LNCaP clone FGC (cell line): ENCODE measurements around the gene UBXN2A.

ENCODE experiments used
- DNase-seq: peaks from one replicate; pipeline ENCODE4 v3.0.0-alpha.2; 2011; ENCODE audit warnings: low read depth
- H3K4me3 ChIP-seq: 2 replicates; pipeline ENCODE4 v1.5.1; 2011; ENCODE audit warnings: mild to moderate bottlenecking, low read depth, low read length, control low read depth
- CTCF ChIP-seq: IDR thresholded peaks from 2 replicates; pipeline ENCODE4 v1.5.1; 2012; ENCODE audit warnings: mild to moderate bottlenecking; ENCODE audit not compliant: control insufficient read depth, insufficient read depth; ENCODE audit errors: extremely low read depth

UBXN2A gene

GRCh38 chr2:24020244-24020643, 80.0 kb downstream of the UBXN2A start:
- TF ChIP-seq CTCF: no peak
- H3K4me3 ChIP-seq: no peak overlapping the region
- no peak for DNase-seq

GRCh38 chr2:24021122-24021998, 81.1 kb downstream of the UBXN2A start:
- TF ChIP-seq CTCF: no peak
- no peak for DNase-seq
- no peak overlapping the region for H3K4me3 ChIP-seq

- H3K4me3 ChIP-seq: no peak overlapping the region
- TF ChIP-seq CTCF: no peak
- no peak for DNase-seq
Measured at GRCh38 chr2:24022324-24022974, 82.2 kb downstream of the UBXN2A start.

GRCh38 chr2:24022975-24023575, 82.8 kb downstream of the UBXN2A start:
- DNase-seq: no peak
- TF ChIP-seq CTCF: no peak
- no peak overlapping the region for H3K4me3 ChIP-seq

GRCh38 chr2:24024018-24024417, 83.8 kb downstream of the UBXN2A start:
- no peak overlapping the region for H3K4me3 ChIP-seq
- no peak for TF ChIP-seq CTCF
- no peak for DNase-seq

GRCh38 chr2:24024996-24025663, 84.9 kb downstream of the UBXN2A start:
- H3K4me3 ChIP-seq: no peak overlapping the region
- no peak for TF ChIP-seq CTCF
- no peak for DNase-seq
